Measurements from ENCODE around the gene CDH13.

CDH13 gene

GRCh38 chr16:82699711-82700495, 73.1 kb downstream of the CDH13 start:
- no peak for DNase-seq

DNA sequence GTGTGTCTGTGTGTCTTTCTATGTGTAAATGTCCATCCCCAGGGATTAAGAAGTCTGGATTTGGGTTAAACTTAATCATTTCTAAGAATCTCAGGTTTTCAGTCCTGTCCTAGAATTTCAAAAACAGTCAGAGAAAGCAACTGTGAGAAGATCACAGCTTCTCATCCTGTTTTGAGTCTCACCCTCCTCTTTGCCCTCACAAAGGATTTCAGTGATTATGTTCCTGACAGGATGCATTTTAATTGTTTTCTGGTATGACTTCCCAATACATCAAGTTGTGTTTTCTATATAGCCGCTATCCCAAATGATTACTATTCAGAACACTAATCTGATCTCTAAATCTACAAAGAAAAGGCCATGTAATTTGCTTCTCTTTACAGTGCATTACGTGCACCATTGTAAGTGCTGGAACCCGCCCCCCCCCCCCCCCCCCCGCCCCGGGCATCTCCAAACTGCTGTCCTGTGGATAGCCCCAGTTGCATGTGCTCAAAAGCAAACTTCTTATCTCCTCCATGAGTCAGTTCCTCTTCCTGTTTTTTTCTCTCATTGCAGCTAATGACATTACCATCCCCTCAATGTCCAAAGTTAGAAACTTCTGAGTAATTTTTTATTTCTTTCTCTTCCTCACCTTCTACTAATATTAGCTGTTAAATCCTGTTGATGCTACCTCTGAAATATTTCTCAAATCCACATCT, 73.9 kb downstream of the CDH13 start:
- no peak for DNase-seq

DNA sequence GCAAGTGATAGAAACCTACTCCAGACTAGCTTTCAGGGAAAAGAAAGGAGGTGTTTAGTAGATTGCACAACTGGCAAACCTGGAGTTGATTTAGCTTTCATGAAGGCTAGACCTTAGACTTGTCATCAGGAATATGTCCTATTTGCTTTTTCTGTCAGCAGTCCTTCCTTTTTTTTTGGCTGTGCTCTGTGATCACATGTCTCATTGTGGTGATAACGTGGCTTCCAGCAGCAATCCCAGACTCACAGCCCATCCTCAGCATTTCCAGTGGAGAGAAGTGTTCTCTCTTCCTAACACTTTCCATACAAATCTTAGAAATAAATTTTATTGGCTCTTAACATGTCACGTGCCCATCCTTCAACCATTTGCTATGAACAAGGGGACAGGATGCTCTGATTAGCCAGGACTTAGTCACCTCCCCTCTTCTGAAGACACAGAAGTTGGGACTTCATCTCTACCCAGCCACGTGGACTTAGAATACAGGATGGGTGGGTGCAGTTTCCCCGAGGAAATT, 74.7 kb downstream of the CDH13 start:
- no peak for DNase-seq

GRCh38 chr16:82703161-82703560, 76.4 kb downstream of the CDH13 start:
- DNase-seq, result no peak

DNA sequence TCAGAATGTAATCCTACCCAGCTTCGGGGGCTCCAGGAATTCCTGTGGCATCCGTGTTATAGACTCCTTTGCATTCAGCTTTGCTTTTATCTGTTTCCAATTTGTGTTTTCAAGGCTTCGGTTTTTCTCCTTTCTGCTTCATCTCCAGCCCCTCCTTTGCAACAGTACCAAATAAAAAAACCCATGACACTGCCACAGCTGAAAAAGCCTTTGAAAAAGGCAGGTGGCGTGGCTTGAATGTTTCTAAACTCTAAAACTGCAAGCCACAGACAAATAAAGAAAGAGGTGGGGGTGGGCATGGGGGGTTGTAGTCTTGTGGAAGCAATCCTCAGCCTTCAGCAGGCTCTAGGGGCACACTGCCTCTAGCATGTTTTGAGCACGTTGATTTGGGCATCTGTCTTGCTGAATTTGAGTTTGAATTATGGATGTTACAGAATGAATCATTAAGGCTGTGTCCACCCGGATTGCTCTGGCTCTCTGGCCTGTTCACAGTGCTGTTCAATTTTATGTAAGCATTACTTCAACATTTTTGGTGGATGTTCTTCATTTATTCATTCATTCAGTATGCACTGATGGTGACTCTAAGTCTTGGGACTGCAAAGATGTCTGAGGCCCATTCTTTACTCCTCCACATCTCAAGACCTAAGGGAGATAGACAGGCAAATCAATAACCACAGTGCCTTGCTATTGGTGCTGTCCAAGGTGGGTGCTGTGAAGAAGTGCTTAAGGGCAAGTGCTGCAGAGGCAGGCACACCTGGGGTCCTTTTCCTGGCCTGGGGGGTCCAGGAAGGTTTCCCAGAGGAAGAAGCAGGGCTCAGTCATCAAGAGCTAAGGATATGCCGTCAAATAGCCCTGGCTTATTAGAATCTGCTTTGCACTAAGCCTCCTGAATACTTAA, 77.4 kb downstream of the CDH13 start:
- DNase-seq, result no peak

DNA sequence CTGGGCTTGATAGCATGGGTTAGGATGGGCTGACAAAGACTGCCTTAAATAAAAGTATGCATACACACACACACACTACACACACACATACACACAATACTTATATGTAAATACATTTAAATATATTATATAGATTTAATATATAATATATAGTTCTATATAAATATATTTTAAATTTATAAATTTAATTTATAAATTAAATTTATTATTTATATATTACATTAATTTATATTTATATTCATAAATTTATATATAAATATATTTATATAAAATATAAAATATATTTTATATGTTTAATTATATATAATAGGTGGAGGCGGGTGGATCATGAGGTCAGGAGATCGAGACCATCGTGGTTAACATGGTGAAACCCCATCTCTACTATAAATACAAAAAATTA, 83.2 kb downstream of the CDH13 start:
- no peak for DNase-seq

- DNase-seq, result no peak
Observed at GRCh38 chr16:82713778-82714177, 87.0 kb downstream of the CDH13 start.

GRCh38 chr16:82715160-82715559, 88.4 kb downstream of the CDH13 start:
- DNase-seq, result no peak

GRCh38 chr16:82715833-82716232, 89.1 kb downstream of the CDH13 start:
- no peak for DNase-seq

GRCh38 chr16:82716361-82716855, 89.6 kb downstream of the CDH13 start:
- no peak for DNase-seq

GRCh38 chr16:82720414-82720813, 93.6 kb downstream of the CDH13 start:
- DNase-seq, result no peak

GRCh38 chr16:82726306-82726705, 99.5 kb downstream of the CDH13 start:
- no peak for DNase-seq

GRCh38 chr16:82728901-82729300, 102.1 kb downstream of the CDH13 start:
- DNase-seq, result no peak

DNA sequence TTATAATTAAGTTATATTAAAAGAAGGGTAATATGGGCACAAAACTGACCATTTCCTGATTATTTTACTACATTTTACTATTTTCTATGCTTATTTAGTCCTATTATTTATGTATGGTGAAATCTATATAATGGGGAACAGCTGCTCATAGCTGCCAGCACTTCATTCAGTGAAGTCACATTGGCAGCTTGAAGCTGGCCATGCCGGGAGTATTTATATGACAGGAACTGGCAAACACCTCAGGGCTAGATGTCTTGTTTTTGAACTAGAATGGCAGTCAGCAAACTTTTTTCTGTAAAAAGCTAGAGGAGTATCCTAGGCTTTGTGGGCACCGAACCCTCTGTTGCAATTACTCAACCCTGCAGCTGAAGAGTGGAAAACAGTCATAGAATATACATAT, 104.1 kb downstream of the CDH13 start:
- DNase-seq, result no peak

GRCh38 chr16:82732461-82732860, 105.7 kb downstream of the CDH13 start:
- DNase-seq, result no peak

- no peak for DNase-seq
Observed at GRCh38 chr16:82735186-82735585, 108.4 kb downstream of the CDH13 start.

GRCh38 chr16:82735673-82736091, 108.9 kb downstream of the CDH13 start:
- DNase-seq, result peak; percentile 73

GRCh38 chr16:82736224-82736623, 109.5 kb downstream of the CDH13 start:
- DNase-seq, result no peak

GRCh38 chr16:82738699-82739098, 111.9 kb downstream of the CDH13 start:
- no peak for DNase-seq

- DNase-seq, result no peak
Observed at GRCh38 chr16:82741073-82741615, 114.4 kb downstream of the CDH13 start.

- DNase-seq, result no peak
Observed at GRCh38 chr16:82744958-82745357, 118.2 kb downstream of the CDH13 start.

DNA sequence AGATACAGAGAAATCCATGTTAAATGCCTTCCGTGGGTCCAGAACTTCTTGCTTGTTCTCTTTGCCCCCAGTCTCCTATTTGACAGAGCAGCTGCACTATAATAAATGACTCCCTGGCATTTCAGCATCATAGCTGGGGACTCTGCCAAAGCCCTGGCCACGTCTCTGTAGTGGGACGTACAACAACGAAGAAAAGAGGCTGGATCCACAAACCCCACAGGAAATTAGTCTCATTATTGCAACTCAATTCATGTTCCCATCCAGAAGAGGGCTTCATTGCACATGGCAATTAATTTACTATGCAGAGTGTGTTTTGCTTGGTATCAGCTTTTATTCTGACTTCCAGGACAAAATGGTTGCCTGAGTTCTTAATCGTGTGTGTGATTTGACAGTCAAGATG, 121.3 kb downstream of the CDH13 start:
- no peak for DNase-seq

DNA sequence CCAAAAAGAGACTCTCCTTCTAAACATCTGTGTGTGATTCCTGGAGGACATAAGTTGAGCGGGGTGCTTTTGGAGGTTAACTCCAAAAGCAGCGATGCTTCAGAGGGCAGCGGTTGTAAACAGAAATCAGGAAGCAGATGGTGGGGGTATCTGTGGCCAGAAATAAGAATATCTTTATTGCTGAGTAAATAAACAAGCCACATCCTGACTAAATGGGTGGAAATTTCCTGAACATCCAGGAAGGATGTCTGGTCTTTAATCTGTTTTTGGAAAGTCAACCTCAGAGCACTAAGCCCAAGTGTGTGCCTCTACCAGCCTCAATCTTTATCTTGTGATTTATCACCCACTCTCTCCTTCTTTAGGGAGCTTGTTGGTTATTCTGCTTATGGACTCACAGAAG, 123.3 kb downstream of the CDH13 start:
- no peak for DNase-seq
